NCI-H748 (cell line): ENCODE results near the gene RAB17.

ENCODE experiments used
- DNase-seq: peaks from one replicate; lab custom pipeline; 2025; ENCODE audit not compliant: unreplicated experiment; lab: John Stamatoyannopoulos, UW

The RAB17 gene

DNA sequence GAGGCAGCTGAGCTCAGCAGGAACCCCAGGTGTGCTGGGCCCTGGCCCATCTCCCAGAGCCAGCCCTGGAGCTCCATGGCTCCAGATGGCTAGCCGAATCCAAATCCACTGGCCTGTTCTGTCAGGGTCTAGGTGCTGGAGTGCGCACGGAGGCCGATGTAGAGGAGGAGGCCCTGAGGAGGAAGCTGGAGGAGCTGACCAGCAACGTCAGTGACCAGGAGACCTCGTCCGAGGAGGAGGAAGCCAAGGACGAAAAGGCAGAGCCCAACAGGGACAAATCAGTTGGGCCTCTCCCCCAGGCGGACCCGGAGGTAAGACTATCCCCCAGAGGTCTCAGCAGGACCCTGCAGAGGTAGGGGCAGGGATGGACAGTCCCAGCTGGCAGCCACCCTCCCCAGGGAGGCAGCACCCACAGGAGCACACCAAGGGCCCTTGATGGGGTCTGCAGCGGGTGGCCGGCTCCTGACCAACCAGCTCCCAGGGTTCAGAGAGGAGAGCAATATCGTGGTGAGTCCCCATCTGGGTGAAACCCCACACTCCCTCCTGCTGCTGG is 50.2 kb downstream of the RAB17 start:
- DNase-seq, result no peak

DNA sequence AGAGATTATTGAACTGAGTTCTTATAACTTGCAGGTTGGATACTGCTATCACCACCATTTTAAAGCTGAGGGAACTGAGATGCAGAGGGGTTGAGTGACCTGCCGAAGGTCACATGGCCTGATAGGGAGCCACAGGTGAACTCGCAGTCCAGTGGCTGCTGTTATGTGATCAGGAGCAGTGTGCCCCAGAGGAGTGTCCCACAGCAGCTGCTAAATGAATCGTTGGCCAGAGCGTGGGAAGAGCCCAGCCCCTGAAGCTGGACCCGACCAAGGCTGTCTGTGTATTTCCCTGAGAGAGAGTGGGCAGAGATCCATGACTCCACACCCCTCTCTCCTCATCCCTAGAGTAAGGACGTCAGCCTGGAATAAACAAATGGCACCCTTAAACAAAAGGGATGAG is 50.9 kb downstream of the RAB17 start:
- DNase-seq, result no peak

DNA sequence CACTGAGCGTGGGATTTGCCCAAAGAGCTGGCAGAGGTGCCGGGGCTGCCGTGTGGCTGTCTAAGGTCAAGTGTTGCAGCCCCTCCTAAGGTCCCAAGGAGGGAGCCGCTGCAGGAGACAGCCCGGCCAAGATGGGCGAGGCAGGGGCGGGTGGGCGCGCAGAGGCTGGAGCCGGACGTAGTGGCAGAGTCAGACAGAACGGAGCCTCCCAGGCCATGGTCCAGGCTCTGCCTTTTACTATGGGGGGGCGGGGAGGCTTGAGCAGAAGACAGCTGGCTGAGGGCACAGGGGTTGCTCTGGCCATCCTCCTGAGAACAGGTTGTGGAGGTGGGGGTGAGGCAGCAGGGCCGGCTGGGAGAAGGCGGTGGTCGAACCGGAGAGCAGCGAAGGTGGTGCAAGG is 51.6 kb downstream of the RAB17 start:
- no peak for DNase-seq

GRCh38 chr2:237538001-237538720 is 52.4 kb downstream of the RAB17 start:
- no peak for DNase-seq

DNA sequence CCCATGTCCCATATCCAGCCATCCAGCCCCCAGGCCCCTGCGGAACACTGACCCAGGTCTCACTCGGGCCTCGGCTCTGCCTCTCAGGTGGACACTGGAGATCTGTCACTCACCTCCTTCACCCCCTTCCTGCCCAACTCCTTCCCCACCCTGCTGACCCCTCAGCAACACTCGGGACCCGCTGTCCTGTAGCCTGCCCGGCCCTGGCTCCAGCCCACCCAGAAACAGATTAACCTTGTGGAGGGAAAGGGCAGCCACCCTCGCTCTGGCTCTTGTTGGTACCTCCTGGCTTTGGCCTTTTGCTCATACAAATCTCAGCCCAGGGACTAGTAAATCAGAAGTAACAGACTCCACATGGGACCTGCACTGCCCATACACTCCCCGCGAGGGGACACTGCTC is 53.9 kb downstream of the RAB17 start:
- DNase-seq, result no peak

GRCh38 chr2:237536083-237536415 is 54.5 kb downstream of the RAB17 start:
- no peak for DNase-seq

GRCh38 chr2:237535385-237536082 is 55.0 kb downstream of the RAB17 start:
- no peak for DNase-seq

- no peak for DNase-seq
Observed at GRCh38 chr2:237534380-237534779, 56.2 kb downstream of the RAB17 start.

- peak; percentile 91 for DNase-seq
Observed at GRCh38 chr2:237533668-237534161, 56.8 kb downstream of the RAB17 start.

- DNase-seq, result no peak
Observed at GRCh38 chr2:237532160-237532559, 58.4 kb downstream of the RAB17 start.

GRCh38 chr2:237530472-237531433 is 59.8 kb downstream of the RAB17 start:
- no peak for DNase-seq

DNA sequence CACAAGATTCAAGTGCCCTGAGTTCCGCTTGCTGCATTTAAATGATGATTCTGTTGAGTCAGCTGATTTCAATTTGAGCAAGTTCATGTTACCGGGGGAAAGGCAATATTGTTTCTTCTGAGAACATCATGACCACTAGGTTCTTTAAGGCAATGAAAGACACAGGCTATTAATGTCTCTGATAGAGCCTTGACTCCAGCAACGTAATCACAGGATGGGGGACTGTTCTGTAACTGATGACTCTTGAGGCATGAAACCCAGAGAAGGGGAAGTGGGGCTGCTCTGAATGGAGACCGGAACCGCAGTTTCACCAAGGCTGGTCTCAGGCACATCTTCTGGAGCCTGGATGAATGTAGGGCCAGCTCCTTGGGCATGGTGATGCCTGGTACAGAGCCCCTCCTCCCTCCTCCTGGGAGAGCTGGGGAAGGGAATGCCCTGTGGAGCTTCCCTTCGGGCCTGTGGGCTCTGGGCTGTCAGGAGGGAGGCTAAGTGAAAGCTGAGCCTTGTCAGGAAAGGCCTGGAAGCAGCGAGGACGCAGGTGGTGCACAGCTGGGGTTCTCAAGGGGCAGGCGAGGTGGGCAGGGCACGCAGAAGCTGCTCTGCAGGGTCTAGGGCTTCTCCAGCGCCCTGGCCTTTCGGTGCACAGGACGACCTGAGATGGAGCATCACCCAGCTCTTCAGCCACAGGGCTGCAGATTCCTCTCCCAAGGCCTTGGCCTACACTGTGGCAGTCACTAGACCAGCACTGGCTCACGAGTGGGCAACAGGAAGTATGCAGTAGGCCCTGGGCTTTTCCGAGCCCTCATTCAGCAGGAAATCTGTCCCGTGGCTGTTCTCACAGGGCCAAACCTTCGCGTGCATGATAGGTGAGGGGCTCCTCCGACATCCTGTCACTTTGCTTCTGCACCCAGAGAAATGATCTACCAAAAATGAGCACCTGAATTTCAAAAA is 60.8 kb downstream of the RAB17 start:
- no peak for DNase-seq

- no peak for DNase-seq
Observed at GRCh38 chr2:237527766-237528165, 62.8 kb downstream of the RAB17 start.

DNA sequence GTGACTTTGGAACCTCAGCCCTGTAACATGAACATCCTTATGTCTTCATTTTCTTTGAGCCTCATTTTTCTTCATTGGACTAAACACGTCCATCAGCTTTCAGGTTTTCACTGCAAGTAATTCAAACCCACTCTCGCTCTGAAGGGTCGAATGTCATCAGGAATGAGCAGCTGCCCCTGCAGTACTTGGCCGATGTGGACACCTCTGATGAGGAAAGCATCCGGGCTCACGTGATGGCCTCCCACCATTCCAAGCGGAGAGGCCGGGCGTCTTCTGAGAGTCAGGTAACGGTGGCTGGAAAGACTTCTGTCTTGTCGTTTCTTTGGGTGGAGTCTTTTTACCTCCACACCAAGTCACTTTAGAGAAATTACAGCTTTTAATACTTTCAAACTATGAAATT is 63.3 kb downstream of the RAB17 start:
- no peak for DNase-seq

GRCh38 chr2:237525559-237526157 is 64.9 kb downstream of the RAB17 start:
- DNase-seq, result no peak

- DNase-seq, result no peak
Observed at GRCh38 chr2:237524631-237525030, 65.9 kb downstream of the RAB17 start.
